H1 (cell line): Measurements from ENCODE around the gene BEND4. TPM values are rescaled to one million over a fixed set of nuclear protein-coding genes. Genes with fewer than 3 reads are reported as not detected.

Experiments
- CTCF ChIA-PET: fragments of 300-600 bp; sonication (Branson Sonifier 250); formaldehyde crosslinking; loops from one replicate; lab custom pipeline; 2021; ENCODE audit not compliant: partially characterized antibody; lab: Charles Lee
- POLR2A ChIA-PET: fragments of 300-600 bp; sonication (Branson Sonifier 250); formaldehyde crosslinking; loops from one replicate; lab custom pipeline; 2021; ENCODE audit warnings: inconsistent platforms; ENCODE audit not compliant: partially characterized antibody; lab: Charles Lee
- DNase-seq, 2 experiments: peaks; one replicate each; pipeline versions ENCODE4 v3.0.0 to v3.0.0-alpha.2; 2010 to 2022; ENCODE audit warnings: low spot score in 2 of 2, low read depth in 1 of 2, mixed read lengths in 1 of 2
- FAIRE-seq: peaks from 2 replicates; lab custom pipeline; 2011; peaks lifted over from hg19 to GRCh38; lab: Jason Lieb, UNC
- H2AFZ ChIP-seq: 2 replicates; pipeline ENCODE4 v1.8.1; 2012; ENCODE audit warnings: low read length, inconsistent platforms
- H2AK5ac ChIP-seq: 2 replicates; pipeline ENCODE4 v1.6.1; 2013; ENCODE audit warnings: low read depth, low read length
- H2BK120ac ChIP-seq: replicated peaks from 2 replicates; pipeline ENCODE3; 2013; ENCODE audit warnings: low read depth, low read length, inconsistent platforms
- H2BK12ac ChIP-seq: 2 replicates; pipeline ENCODE4 v1.6.1; 2013; ENCODE audit warnings: low read depth, low read length
- H2BK15ac ChIP-seq: 2 replicates; pipeline ENCODE4 v1.6.1; 2013; ENCODE audit warnings: low read length
- H2BK20ac ChIP-seq: 2 replicates; pipeline ENCODE4 v1.6.1; 2013; ENCODE audit warnings: low read length
- H2BK5ac ChIP-seq: 2 replicates; pipeline ENCODE4 v1.6.1; 2013; ENCODE audit warnings: low read depth, low read length
- H3K14ac ChIP-seq: 2 replicates; pipeline ENCODE4 v1.6.1; 2013; ENCODE audit warnings: inconsistent platforms; ENCODE audit not compliant: insufficient read length
- H3K18ac ChIP-seq: 2 replicates; pipeline ENCODE4 v1.6.1; 2013; ENCODE audit warnings: low read length; ENCODE audit errors: extremely low read depth
- H3K23ac ChIP-seq: 2 replicates; pipeline ENCODE4 v1.6.1; 2013; ENCODE audit warnings: inconsistent platforms; ENCODE audit not compliant: insufficient read length
- H3K23me2 ChIP-seq: 2 replicates; pipeline ENCODE4 v1.6.1; 2013; ENCODE audit warnings: low read depth, low read length
- H3K27ac ChIP-seq: 2 replicates; pipeline ENCODE4 v1.6.1; 2011; ENCODE audit warnings: low read depth, low read length, inconsistent platforms
- H3K27me3 ChIP-seq, 4 experiments: replicated peaks in 1 of 4; 1 replicate in 1 of 4; 2 replicates in 3 of 4; pipeline versions ENCODE4 v1.6.1 to v1.8.1; 2011 to 2013; ENCODE audit warnings: low read length in 3 of 4, mild to moderate bottlenecking in 3 of 4, inconsistent platforms in 2 of 4, mixed read lengths in 2 of 4, moderate library complexity in 1 of 4; ENCODE audit not compliant: control insufficient read depth in 3 of 4, insufficient read depth in 3 of 4; ENCODE audit errors: extremely low read depth in 1 of 4
- H3K36me3 ChIP-seq, 4 experiments: 2 replicates each; pipeline versions ENCODE4 v1.6.1 to v1.8.1; 2011 to 2013; ENCODE audit warnings: mild to moderate bottlenecking in 4 of 4, low read length in 3 of 4, moderate library complexity in 2 of 4, control low read depth in 1 of 4, inconsistent platforms in 1 of 4; ENCODE audit not compliant: insufficient read depth in 4 of 4, control insufficient read depth in 2 of 4
- H3K4ac ChIP-seq: replicated peaks from 2 replicates; pipeline ENCODE3; 2013; ENCODE audit warnings: low read length, low read depth, mixed read lengths, inconsistent platforms; ENCODE audit not compliant: insufficient read length
- H3K4me1 ChIP-seq, 4 experiments: replicated peaks in 1 of 4; 1 replicate in 1 of 4; 2 replicates in 3 of 4; pipeline versions ENCODE4 v1.6.1 to v1.8.1; 2011 to 2013; ENCODE audit warnings: low read length in 3 of 4, inconsistent platforms in 2 of 4, mixed read lengths in 1 of 4; ENCODE audit not compliant: insufficient read depth in 4 of 4, control insufficient read depth in 3 of 4
- H3K4me2 ChIP-seq, 2 experiments: 2 replicates each; pipeline versions ENCODE4 v1.6.1 to v1.8.1; 2011 to 2013; ENCODE audit warnings: low read depth in 2 of 2, low read length in 2 of 2, control low read depth in 1 of 2, inconsistent platforms in 1 of 2, mild to moderate bottlenecking in 1 of 2; ENCODE audit not compliant: insufficient read depth in 1 of 2
- H3K4me3 ChIP-seq, 4 experiments: fragments of 200-600, 300-600 bp in 1 of 4; sonication (generic), shearing (Covaris generic), sonication (Bioruptor Twin) in 1 of 4; 2 replicates each; pipeline versions ENCODE4 v1.5.1 to v1.8.1; 2011 to 2016; ENCODE audit warnings: low read length in 4 of 4, low read depth in 3 of 4, control low read depth in 2 of 4, inconsistent platforms in 2 of 4, mild to moderate bottlenecking in 2 of 4, mixed read lengths in 1 of 4, moderate library complexity in 1 of 4; ENCODE audit not compliant: insufficient read depth in 2 of 4; ENCODE audit errors: extremely low read depth in 1 of 4
- H3K56ac ChIP-seq: replicated peaks from 2 replicates; pipeline ENCODE3; 2013; ENCODE audit warnings: low read depth, mild to moderate bottlenecking, mixed read lengths, low read length, inconsistent platforms; ENCODE audit not compliant: insufficient read length
- H3K79me1 ChIP-seq: 2 replicates; pipeline ENCODE4 v1.6.1; 2013; ENCODE audit warnings: low read depth, low read length, control low read depth
- H3K79me2 ChIP-seq, 2 experiments: 2 replicates each; pipeline versions ENCODE4 v1.6.1 to v1.8.1; 2012 to 2013; ENCODE audit warnings: low read length in 2 of 2, mild to moderate bottlenecking in 2 of 2, inconsistent platforms in 1 of 2; ENCODE audit not compliant: insufficient read depth in 2 of 2, control insufficient read depth in 1 of 2
- H3K9ac ChIP-seq, 4 experiments: replicated peaks in 1 of 4; 1 replicate in 1 of 4; 2 replicates in 3 of 4; pipeline versions ENCODE4 v1.6.1 to v1.8.1; 2011 to 2013; ENCODE audit warnings: low read depth in 3 of 4, low read length in 3 of 4, control low read depth in 2 of 4, mild to moderate bottlenecking in 2 of 4, moderate library complexity in 2 of 4, inconsistent platforms in 1 of 4; ENCODE audit errors: extremely low read depth in 1 of 4
- H3K9me3 ChIP-seq, 2 experiments: 2 replicates each; pipeline versions ENCODE4 v1.6.1 to v1.8.1; 2012 to 2013; ENCODE audit warnings: mild to moderate bottlenecking in 2 of 2, moderate library complexity in 2 of 2, control low read depth in 1 of 2, inconsistent platforms in 1 of 2, low read depth in 1 of 2, low read length in 1 of 2, mixed read lengths in 1 of 2; ENCODE audit not compliant: insufficient read depth in 2 of 2
- H4K20me1 ChIP-seq, 2 experiments: replicated peaks in 1 of 2; 2 replicates each; pipeline versions ENCODE3 to v1.8.1; 2011 to 2013; ENCODE audit warnings: inconsistent platforms in 2 of 2, low read length in 2 of 2, mild to moderate bottlenecking in 1 of 2; ENCODE audit not compliant: insufficient read depth in 2 of 2, control insufficient read depth in 1 of 2
- H4K5ac ChIP-seq: 2 replicates; pipeline ENCODE4 v1.6.1; 2013; ENCODE audit warnings: low read length, low read depth, mixed read lengths, inconsistent platforms; ENCODE audit not compliant: insufficient read length
- H4K8ac ChIP-seq: 2 replicates; pipeline ENCODE4 v1.8.0; 2013; ENCODE audit warnings: mild to moderate bottlenecking, moderate library complexity, low read length, inconsistent platforms; ENCODE audit not compliant: insufficient read depth; ENCODE audit errors: extremely low read depth
- H4K91ac ChIP-seq: replicated peaks from 2 replicates; pipeline ENCODE3; 2013; ENCODE audit warnings: low read length, mixed read lengths, inconsistent platforms; ENCODE audit not compliant: insufficient read length
- CBX8 ChIP-seq: fragments of 300-800, 300-1000 bp; sonication (generic); IDR thresholded peaks from 2 replicates; pipeline ENCODE4 v1.7.1; 2016; ENCODE audit warnings: low read depth, low read length, borderline replicate concordance
- CREB1 ChIP-seq: IDR thresholded peaks from 2 replicates; pipeline ENCODE4 v1.6.1; 2012; ENCODE audit warnings: inconsistent platforms
- FOSL1 ChIP-seq: IDR thresholded peaks from 2 replicates; pipeline ENCODE4 v1.6.1; 2011; ENCODE audit warnings: mild to moderate bottlenecking, low read depth, low read length, moderate library complexity; ENCODE audit not compliant: insufficient read depth
- KDM1A ChIP-seq: fragments of 200-600, 300-600 bp; sonication (generic); IDR thresholded peaks from 2 replicates; pipeline ENCODE4 v1.7.1; 2016; ENCODE audit warnings: mild to moderate bottlenecking, low read length, borderline replicate concordance
- MAFK ChIP-seq: IDR thresholded peaks from 2 replicates; pipeline ENCODE4 v1.6.1; 2012; ENCODE audit warnings: low read depth, mild to moderate bottlenecking, improper control_type of control experiment, low read length
- RXRA ChIP-seq: IDR thresholded peaks from 2 replicates; pipeline ENCODE4 v1.6.1; 2011; ENCODE audit warnings: low read depth, mild to moderate bottlenecking, low read length, moderate library complexity; ENCODE audit not compliant: insufficient read depth
- SP1 ChIP-seq: IDR thresholded peaks from 2 replicates; pipeline ENCODE4 v1.6.1; 2011; ENCODE audit warnings: low read depth, low read length
- WGBS, 2 experiments: shearing (Covaris generic) in 1 of 2; methylation state at CpG; one replicate each; pipeline versions ENCODE4 v1.1.6 to v1.1.7; 2013 to 2015; ENCODE audit warnings: low lambda C conversion rate in 2 of 2, mixed read lengths in 2 of 2, inconsistent platforms in 1 of 2, low coverage in 1 of 2, missing lambda C conversion rate in 1 of 2; ENCODE audit not compliant: insufficient replicate concordance in 2 of 2, insufficient coverage in 1 of 2, insufficient read length in 1 of 2; ENCODE audit errors: extremely low coverage in 1 of 2, missing lambda C conversion rate in 1 of 2; 5-methylcytosine and 5-hydroxymethylcytosine counted together
- polyA plus RNA-seq, 7 experiments: library from polyadenylated mRNA; depleted of rRNA in 3 of 7; stranded (reverse) in 5 of 7; unstranded in 2 of 7; fragments of >200 nt in 5 of 7; fragments of 200-250 nt in 2 of 7; gene quantifications; 1 replicate in 5 of 7; 2 replicates in 1 of 7; 4 replicates in 1 of 7; pipeline versions ENCODE4 v1.2.1 to v1.2.3, GENCODE V29; 2011 to 2013; ENCODE audit warnings: missing spikeins in 2 of 7, mixed read lengths in 2 of 7
- total RNA-seq: library from RNA; stranded (reverse); fragmentation: NEBNext Ultra II Directional; extraction: Animal tissue kit (Norgen Biotek cat#: 25700); gene quantifications from 2 replicates; pipeline ENCODE4 v1.2.1, GENCODE V29; 2021

BEND4 gene
- total and polyA plus RNA-seq, 2 of the 8 experiments (the other 6 are each of a cell fraction or from before 2014, with no cell fraction given) = 12.2 to 45.4 TPM

DNA sequence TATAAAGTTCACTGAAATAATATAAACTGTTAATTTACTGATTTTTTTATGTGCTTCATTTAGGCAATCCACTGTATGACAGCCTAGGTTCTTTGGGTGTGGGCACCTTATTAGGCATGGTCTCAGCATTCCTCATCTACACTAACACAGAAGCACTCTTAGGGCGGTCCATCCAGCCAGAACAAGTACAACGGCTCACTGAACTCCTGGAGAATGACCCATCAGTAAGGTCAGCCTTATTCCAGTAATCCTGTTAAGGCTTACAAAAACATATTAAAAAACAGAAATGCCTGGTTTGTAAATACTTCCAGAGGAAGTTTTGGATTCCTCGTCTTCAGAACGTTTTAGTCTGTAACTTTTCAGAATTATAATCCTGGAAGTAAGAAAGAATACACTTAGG is 82.0 kb downstream of the BEND4 start:
- no peak overlapping the region for H4K91ac ChIP-seq
- no peak overlapping the region for H3K27ac ChIP-seq
- no peak overlapping the region for H3K18ac ChIP-seq
- H2BK20ac ChIP-seq = no peak overlapping the region
- POLR2A ChIA-PET = no interaction called here
- H3K4me1 ChIP-seq = no peaks in the 10 kb centered on the region
- H3K4me2 ChIP-seq = no peak overlapping the region
- H3K14ac ChIP-seq = no peak overlapping the region
- H4K20me1 ChIP-seq = peaks cover 0 to 1% of the 10 kb centered on the region in 2 experiments
- H3K36me3 ChIP-seq = peaks cover 0 to 19% (median 6%) of the 10 kb centered on the region in 4 experiments; a peak in 2 of 8 replicates
- H3K56ac ChIP-seq = no peak overlapping the region
- 90% methylated on average over 4 of the region's 4 CpGs; no CpG with 5 or more reads in 1 of the 2 experiments for WGBS, 2 experiments
- CTCF ChIA-PET = no interaction called here
- H3K4ac ChIP-seq = no peak overlapping the region
- no peaks in the 10 kb centered on the region for H3K79me1 ChIP-seq
- no peak for DNase-seq
- H2BK15ac ChIP-seq = no peak overlapping the region
- no peak overlapping the region for H4K8ac ChIP-seq
- H2AFZ ChIP-seq = no peak overlapping the region
- no peak overlapping the region for H2BK5ac ChIP-seq
- FAIRE-seq = no peak
- H3K79me2 ChIP-seq = no peaks in the 10 kb centered on the region
- TF ChIP-seq RXRA (no peak), KDM1A (no peak), SP1 (no peak), CBX8 (no peak), FOSL1 (no peak), MAFK (no peak), CREB1 (no peak)
- no peaks in the 10 kb centered on the region for H3K23me2 ChIP-seq
- no peak overlapping the region for H3K23ac ChIP-seq
- H3K9ac ChIP-seq = no peak overlapping the region
- no peaks in the 10 kb centered on the region for H3K27me3 ChIP-seq
- no peak overlapping the region for H2BK12ac ChIP-seq
- H3K4me3 ChIP-seq = no peak overlapping the region
- no peak overlapping the region for H2BK120ac ChIP-seq
- no peak overlapping the region for H2AK5ac ChIP-seq
- H3K9me3 ChIP-seq = no peaks in the 10 kb centered on the region
- H4K5ac ChIP-seq = no peak overlapping the region
